Esophagus squamous epithelium (tissue), 4 donors: ENCODE data around the gene GNB1L.

Experiments
- POLR2A ChIP-seq, 4 donors: fragments of 450-650 bp; IDR thresholded peaks; one replicate each; pipeline ENCODE4 v1.6.1; 2017; ENCODE audit warnings: antibody characterized with exemption in 4 of 4, mild to moderate bottlenecking in 4 of 4, moderate library complexity in 3 of 4
- TF ChIP-seq, protein P1 (sequence below), 6 experiments: fragments of 450-650 bp in 4 of 6; fragments of 200-600 bp in 2 of 6; sonication (generic) in 2 of 6; IDR thresholded peaks; one replicate each; pipeline ENCODE4 v1.5.1; 2016 to 2019; ENCODE audit warnings: antibody characterized with exemption in 6 of 6, mild to moderate bottlenecking in 4 of 6, moderate library complexity in 4 of 6

DNA sequence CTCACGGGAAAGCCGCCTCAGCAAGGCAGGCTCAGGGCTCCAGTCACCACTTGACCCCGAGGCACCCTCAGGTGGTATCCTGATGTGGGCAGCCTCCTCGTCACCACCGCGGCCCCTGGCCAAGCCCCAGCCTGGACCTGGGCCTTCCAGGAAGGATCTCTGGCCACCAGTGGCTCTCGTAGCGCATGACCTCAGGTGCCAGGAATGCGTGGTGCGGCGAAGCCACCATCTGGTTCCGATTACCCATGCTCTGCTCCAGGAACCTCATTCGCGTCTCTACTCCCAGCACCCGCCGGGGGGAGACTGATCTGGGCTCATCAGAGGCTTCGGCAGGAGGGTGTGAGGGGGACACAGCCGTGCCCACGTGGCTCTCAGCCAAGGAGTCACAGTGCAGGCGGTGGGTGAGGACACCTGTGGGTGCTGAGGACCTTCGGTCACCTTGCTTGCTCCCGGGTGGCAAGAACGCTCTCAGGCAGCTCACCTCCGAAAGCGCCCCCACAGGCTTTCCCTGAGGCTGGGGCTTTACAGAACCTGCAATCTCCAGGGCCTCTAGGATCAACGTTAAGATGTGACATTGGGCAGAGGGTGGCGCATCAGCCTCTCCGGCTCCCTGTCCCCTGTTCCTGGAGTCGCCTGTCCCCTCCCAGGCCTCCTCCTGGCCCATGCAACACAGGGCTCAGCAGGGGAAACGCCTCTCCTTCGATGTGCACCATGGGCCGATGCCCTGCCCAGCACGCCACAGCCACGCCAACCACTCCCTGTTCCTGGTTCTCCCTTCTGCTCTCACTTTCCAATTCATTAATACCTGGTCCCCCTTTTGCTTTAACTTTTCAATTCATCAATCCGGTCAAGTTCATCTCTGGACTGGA, 55.1 kb downstream of the GNB1L start:
- TF ChIP-seq, protein P1, sequence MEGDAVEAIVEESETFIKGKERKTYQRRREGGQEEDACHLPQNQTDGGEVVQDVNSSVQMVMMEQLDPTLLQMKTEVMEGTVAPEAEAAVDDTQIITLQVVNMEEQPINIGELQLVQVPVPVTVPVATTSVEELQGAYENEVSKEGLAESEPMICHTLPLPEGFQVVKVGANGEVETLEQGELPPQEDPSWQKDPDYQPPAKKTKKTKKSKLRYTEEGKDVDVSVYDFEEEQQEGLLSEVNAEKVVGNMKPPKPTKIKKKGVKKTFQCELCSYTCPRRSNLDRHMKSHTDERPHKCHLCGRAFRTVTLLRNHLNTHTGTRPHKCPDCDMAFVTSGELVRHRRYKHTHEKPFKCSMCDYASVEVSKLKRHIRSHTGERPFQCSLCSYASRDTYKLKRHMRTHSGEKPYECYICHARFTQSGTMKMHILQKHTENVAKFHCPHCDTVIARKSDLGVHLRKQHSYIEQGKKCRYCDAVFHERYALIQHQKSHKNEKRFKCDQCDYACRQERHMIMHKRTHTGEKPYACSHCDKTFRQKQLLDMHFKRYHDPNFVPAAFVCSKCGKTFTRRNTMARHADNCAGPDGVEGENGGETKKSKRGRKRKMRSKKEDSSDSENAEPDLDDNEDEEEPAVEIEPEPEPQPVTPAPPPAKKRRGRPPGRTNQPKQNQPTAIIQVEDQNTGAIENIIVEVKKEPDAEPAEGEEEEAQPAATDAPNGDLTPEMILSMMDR (IDR thresholded peaks at IDR 0.05) = no peak
- no peak for TF ChIP-seq POLR2A (IDR thresholded peaks at IDR 0.05)
